HepG2 (cell line): ENCODE measurements around the gene NKPD1. TPM values are rescaled to one million over a fixed set of nuclear protein-coding genes. Genes with fewer than 3 reads are reported as not detected.

Experiments used
- ETV5 ChIP-seq: IDR thresholded peaks from 2 replicates; pipeline ENCODE4 v1.6.1; 2018; ENCODE audit warnings: missing biosample characterization, missing genetic modification reagents, inconsistent platforms, borderline replicate concordance
- FOXA3 ChIP-seq: IDR thresholded peaks from 2 replicates; pipeline ENCODE4 v1.6.1; 2016; ENCODE audit warnings: missing genetic modification reagents, missing compliant biosample characterization
- FOXP1 ChIP-seq, 2 experiments: fragments of 450-650 bp in 1 of 2; IDR thresholded peaks; 2 replicates each; pipeline ENCODE4 v1.6.1; 2017 to 2018; ENCODE audit warnings: antibody characterized with exemption in 1 of 2
- FOXP4 ChIP-seq: sonication (generic); formaldehyde crosslinking; IDR thresholded peaks from 2 replicates; pipeline ENCODE4 v1.4.0; 2020; ENCODE audit warnings: missing genetic modification reagents
- GABPA ChIP-seq, 2 experiments: IDR thresholded peaks; 2 replicates each; pipeline ENCODE4 v1.6.1; 2011 to 2016; ENCODE audit warnings: low read depth in 2 of 2, low read length in 1 of 2, missing biosample characterization in 1 of 2, missing genetic modification characterization in 1 of 2
- GATA4 ChIP-seq: sonication (generic); IDR thresholded peaks from 2 replicates; pipeline ENCODE4 v1.6.1; 2016; ENCODE audit warnings: antibody characterized with exemption, low read depth, borderline replicate concordance
- HBP1 ChIP-seq: IDR thresholded peaks from 2 replicates; pipeline ENCODE4 v1.6.1; 2016; ENCODE audit warnings: low read depth, control low read depth
- HDAC6 ChIP-seq: fragments of 200-600 bp; sonication (generic); IDR thresholded peaks from 2 replicates; pipeline ENCODE4 v1.7.0; 2017; ENCODE audit warnings: mild to moderate bottlenecking, antibody characterized with exemption, low read length, low read depth
- HNRNPL ChIP-seq: fragments of 200-400 bp; formaldehyde crosslinking; IDR thresholded peaks from 2 replicates; pipeline ENCODE4 v1.6.1; 2017; ENCODE audit warnings: mild to moderate bottlenecking, low read depth, low read length
- HNRNPUL1 ChIP-seq: fragments of 200-400 bp; formaldehyde crosslinking; IDR thresholded peaks from 2 replicates; pipeline ENCODE4 v1.6.1; 2017; ENCODE audit warnings: low read depth, mild to moderate bottlenecking, low read length, moderate library complexity
- IKZF5 ChIP-seq: IDR thresholded peaks from 2 replicates; pipeline ENCODE4 v1.6.1; 2018; ENCODE audit warnings: missing genetic modification reagents, mild to moderate bottlenecking, missing compliant biosample characterization
- KDM4B ChIP-seq: sonication (generic); formaldehyde crosslinking; IDR thresholded peaks from 2 replicates; pipeline ENCODE4 v1.4.0; 2020; ENCODE audit warnings: missing genetic modification reagents
- KLF16 ChIP-seq, 2 experiments: sonication (generic) in 1 of 2; formaldehyde crosslinking in 1 of 2; IDR thresholded peaks; 2 replicates each; pipeline versions ENCODE4 v1.6.1 to v1.8.0; 2016 to 2023; ENCODE audit warnings: missing genetic modification reagents in 2 of 2, missing compliant biosample characterization in 1 of 2
- MXD4 ChIP-seq: IDR thresholded peaks from 2 replicates; pipeline ENCODE4 v1.6.1; 2016; ENCODE audit warnings: mild to moderate bottlenecking, missing biosample characterization, missing genetic modification reagents
- NFIB ChIP-seq: sonication (generic); formaldehyde crosslinking; IDR thresholded peaks from 2 replicates; pipeline ENCODE4 v1.9.0; 2021; ENCODE audit warnings: missing genetic modification reagents, mild to moderate bottlenecking, borderline replicate concordance
- NR2F6 ChIP-seq, 2 experiments: IDR thresholded peaks; 2 replicates each; pipeline ENCODE4 v1.6.1; 2016; ENCODE audit warnings: antibody characterized with exemption in 1 of 2, mild to moderate bottlenecking in 1 of 2
- PRDM15 ChIP-seq: sonication (generic); formaldehyde crosslinking; IDR thresholded peaks from 2 replicates; pipeline ENCODE4 v1.4.0; 2020; ENCODE audit warnings: missing genetic modification reagents
- RELA ChIP-seq: sonication (generic); formaldehyde crosslinking; IDR thresholded peaks from 2 replicates; pipeline ENCODE4 v1.4.0; 2020; ENCODE audit warnings: missing genetic modification reagents
- SMARCE1 ChIP-seq: fragments of 450-650 bp; IDR thresholded peaks from 2 replicates; pipeline ENCODE4 v1.6.1; 2017; ENCODE audit warnings: borderline replicate concordance
- ZNF329 ChIP-seq: sonication (generic); formaldehyde crosslinking; IDR thresholded peaks from 2 replicates; pipeline ENCODE4 v1.9.0; 2021; ENCODE audit warnings: low read depth, mild to moderate bottlenecking, missing genetic modification reagents
- ZNF383 ChIP-seq: sonication (generic); formaldehyde crosslinking; IDR thresholded peaks from 2 replicates; pipeline ENCODE4 v1.4.0; 2020; ENCODE audit warnings: missing genetic modification reagents, mild to moderate bottlenecking, borderline replicate concordance
- ZNF747 ChIP-seq: sonication (generic); formaldehyde crosslinking; IDR thresholded peaks from 2 replicates; pipeline ENCODE4 v1.8.1; 2023; ENCODE audit warnings: missing genetic modification reagents, mild to moderate bottlenecking, borderline replicate concordance
- ZNF850 ChIP-seq: sonication (generic); formaldehyde crosslinking; conservative IDR thresholded peaks from 2 replicates; pipeline ENCODE4 v1.9.0; 2021; ENCODE audit warnings: mild to moderate bottlenecking, missing genetic modification reagents
- polyA plus RNA-seq, 8 experiments: library from polyadenylated mRNA; depleted of rRNA in 3 of 8; stranded (reverse) in 7 of 8; unstranded in 1 of 8; fragments of >200 nt; fragmentation: Illumina TruSeq in 4 of 8; extraction: Trizol in 4 of 8; gene quantifications; 2 replicates each; pipeline versions ENCODE4 v1.2.1 to v1.2.3, GENCODE V29; 2011 to 2016; ENCODE audit warnings: low read depth in 4 of 8, missing spikeins in 1 of 8, mixed read lengths in 1 of 8; ENCODE audit not compliant: insufficient read depth in 1 of 8
- total RNA-seq, 5 experiments: library from RNA; depleted of rRNA; stranded (reverse); fragments of >200 nt; fragmentation: Illumina TruSeq; extraction: Trizol; gene quantifications; 2 replicates each; pipeline ENCODE4 v1.2.3, GENCODE V29; 2016; ENCODE audit warnings: low read depth in 1 of 5

NKPD1 gene
- total and polyA plus RNA-seq, 2 of the 13 experiments (the other 11 are each of a cell fraction or from before 2014, with no cell fraction given): 0.03 TPM; not detected in 1

GRCh38 chr19:45171211-45171623 is 10.4 kb upstream of the NKPD1 start (continued):
- TF ChIP-seq KLF16 (CRISPR knock-in tag; IDR thresholded peaks at IDR 0.05) (no peak), GABPA (IDR thresholded peaks at IDR 0.05; ENCODE audit: low read depth, low read length) (no peak), GABPA (CRISPR knock-in tag; IDR thresholded peaks at IDR 0.05; ENCODE audit: low read depth) (peak; percentile 68), FOXA3 (CRISPR knock-in tag) (peak; percentile 73), ZNF329 (CRISPR knock-in tag) (no peak), PRDM15 (CRISPR knock-in tag) (no peak), FOXP4 (peak; percentile 84), HNRNPUL1 (no peak), ZNF383 (no peak), HNRNPL (no peak), HDAC6 (no peak), NFIB (CRISPR knock-in tag) (no peak), ZNF747 (CRISPR knock-in tag) (peak; percentile 18; the same call in 1 of the 2 replicates), IKZF5 (CRISPR knock-in tag) (peak; percentile 53; the same call in 1 of the 2 replicates), KDM4B (no peak), SMARCE1 (no peak), NR2F6 (IDR thresholded peaks at IDR 0.05) (no peak), NR2F6 (CRISPR knock-in tag; IDR thresholded peaks at IDR 0.05) (peak; percentile 39), GATA4 (peak; percentile 82; the same call in 1 of the 2 replicates), ETV5 (peak; percentile 96), ZNF850 (CRISPR knock-in tag) (no peak), MXD4 (no peak), HBP1 (CRISPR knock-in tag) (no peak), FOXP1 (IDR thresholded peaks at IDR 0.05) (no peak), FOXP1 (CRISPR knock-in tag; IDR thresholded peaks at IDR 0.05) (peak; percentile 56; the same call in 1 of the 2 replicates), RELA (CRISPR knock-in tag) (no peak)
